ENCODE data around the gene SPHK2.

Gene SPHK2

GRCh38 chr19:48606463-48607358, 12.6 kb upstream of the SPHK2 start, which contains the start of gene SPACA4:
Gene SPACA4 (plus strand): TSS chr19:48606742. CDS start chr19:48606979, 237 bp downstream.
- no peak for DNase-seq

GRCh38 chr19:48607359-48607755, 11.9 kb upstream of the SPHK2 start:
- no peak for DNase-seq

GRCh38 chr19:48608798-48609263, 10.5 kb upstream of the SPHK2 start:
- peak; percentile 49 for DNase-seq

- no peak for DNase-seq
Observed at GRCh38 chr19:48609571-48610108, 9.7 kb upstream of the SPHK2 start.

- DNase-seq = no peak
Observed at GRCh38 chr19:48611872-48612271, 7.4 kb upstream of the SPHK2 start.

GRCh38 chr19:48613024-48613851, 6.1 kb upstream of the SPHK2 start:
- no peak for DNase-seq

- no peak for DNase-seq
Observed at GRCh38 chr19:48613852-48614435, 5.4 kb upstream of the SPHK2 start.

GRCh38 chr19:48614436-48615230, 4.7 kb upstream of the SPHK2 start, which contains the start of gene FAM83E:
Gene FAM83E (minus strand): TSS chr19:48615076. CDS start chr19:48613372, 1,704 bp downstream.
- DNase-seq = no peak

- DNase-seq = no peak
Observed at GRCh38 chr19:48615231-48616040, 3.9 kb upstream of the SPHK2 start.

GRCh38 chr19:48616041-48616436, 3.3 kb upstream of the SPHK2 start:
- DNase-seq = no peak

- DNase-seq = no peak
Observed at GRCh38 chr19:48616491-48617056, 2.7 kb upstream of the SPHK2 start.

GRCh38 chr19:48617146-48617937, 2.0 kb upstream of the SPHK2 start:
- DNase-seq = no peak

- no peak for DNase-seq
Observed at GRCh38 chr19:48618278-48618915, 909 bp upstream of the SPHK2 start.

- no peak for DNase-seq
Observed at GRCh38 chr19:48619692-48620585, 633 bp downstream of the SPHK2 start.

GRCh38 chr19:48623556-48624066, 4.3 kb downstream of the SPHK2 start:
- no peak for DNase-seq

GRCh38 chr19:48624067-48624594, 4.8 kb downstream of the SPHK2 start:
- peak; percentile 98 for DNase-seq
